ENCODE data around the gene TOR2A. TPM values are rescaled to one million over a fixed set of nuclear protein-coding genes. Genes with fewer than 3 reads are reported as not detected.

TOR2A gene
- total RNA-seq, 1 experiment from 2014 or later, result 14.4 TPM

- H3K27ac Mint-ChIP-seq, result no peak overlapping the region
- H3K9me3 Mint-ChIP-seq, result no peaks in the 10 kb centered on the region
- ChIA-PET CTCF (interaction anchor here (0.5 to 3.4 kb wide), 3 partner anchors 34 to 216 kb away, joined by 3 to 11 read pairs (median 3); partner anchors contain the start of genes ST6GALNAC4 and TOR2A), POLR2A (no interaction called here)
- no peaks in the 10 kb centered on the region for H3K36me3 Mint-ChIP-seq
- H3K27me3 Mint-ChIP-seq (ENCODE audit: low read depth), result peaks cover 4% of the 10 kb centered on the region
- TF ChIP-seq EMX1 (CRISPR knock-in tag; IDR thresholded peaks at IDR 0.05) (no peak), ZNF317 (CRISPR knock-in tag; IDR thresholded peaks at IDR 0.05; ENCODE audit: borderline replicate concordance, low read depth) (no peak)
- ATAC-seq (no peak), DNase-seq (ENCODE audit: low spot score) (no peak)
- H3K4me3 Mint-ChIP-seq, result no peak overlapping the region
- peaks cover 3% of the 10 kb centered on the region; the same call in 1 of the 2 replicates for H3K4me1 Mint-ChIP-seq
Measured at GRCh38 chr9:127700594-127701255, 34.4 kb downstream of the TOR2A start.

GRCh38 chr9:127700140-127700539, 35.0 kb downstream of the TOR2A start:
- TF ChIP-seq ATF3 (CRISPR knock-in tag; conservative IDR thresholded peaks at IDR 0.05) (no peak), E2F4 (CRISPR knock-in tag; IDR thresholded peaks at IDR 0.05; ENCODE audit: borderline replicate concordance, low read depth) (no peak), MYBL2 (CRISPR knock-in tag; IDR thresholded peaks at IDR 0.05) (no peak), E2F1 (CRISPR knock-in tag; IDR thresholded peaks at IDR 0.05) (no peak), ZNF416 (CRISPR knock-in tag; IDR thresholded peaks at IDR 0.05) (no peak), MLX (CRISPR knock-in tag; IDR thresholded peaks at IDR 0.05) (no peak), IRF2 (CRISPR knock-in tag; IDR thresholded peaks at IDR 0.05; ENCODE audit: borderline replicate concordance, low read depth) (no peak)
- TF ChIP-seq, protein P1, sequence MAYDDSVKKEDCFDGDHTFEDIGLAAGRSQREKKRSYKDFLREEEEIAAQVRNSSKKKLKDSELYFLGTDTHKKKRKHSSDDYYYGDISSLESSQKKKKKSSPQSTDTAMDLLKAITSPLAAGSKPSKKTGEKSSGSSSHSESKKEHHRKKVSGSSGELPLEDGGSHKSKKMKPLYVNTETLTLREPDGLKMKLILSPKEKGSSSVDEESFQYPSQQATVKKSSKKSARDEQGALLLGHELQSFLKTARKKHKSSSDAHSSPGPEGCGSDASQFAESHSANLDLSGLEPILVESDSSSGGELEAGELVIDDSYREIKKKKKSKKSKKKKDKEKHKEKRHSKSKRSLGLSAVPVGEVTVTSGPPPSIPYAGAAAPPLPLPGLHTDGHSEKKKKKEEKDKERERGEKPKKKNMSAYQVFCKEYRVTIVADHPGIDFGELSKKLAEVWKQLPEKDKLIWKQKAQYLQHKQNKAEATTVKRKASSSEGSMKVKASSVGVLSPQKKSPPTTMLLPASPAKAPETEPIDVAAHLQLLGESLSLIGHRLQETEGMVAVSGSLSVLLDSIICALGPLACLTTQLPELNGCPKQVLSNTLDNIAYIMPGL (CRISPR knock-in tag; IDR thresholded peaks at IDR 0.05), result no peak
- POLR2A ChIA-PET, result interaction anchor here (0.5 kb wide), 1 partner anchor 130 kb away, joined by 3 read pairs; no protein-coding TSS in a partner anchor
- ATAC-seq (no peak), DNase-seq (ENCODE audit: low spot score) (no peak)
- Mint-ChIP-seq H3K9me3 (no peaks in the 10 kb centered on the region), H3K27ac (no peak overlapping the region), H3K4me3 (no peak overlapping the region), H3K27me3 (ENCODE audit: low read depth) (peaks cover 4% of the 10 kb centered on the region), H3K36me3 (no peaks in the 10 kb centered on the region), H3K4me1 (0 out of 2 replicates have a peak, but pooled peaks cover 3% of the 10 kb centered on the region)
- CTCF ChIA-PET, result interaction anchor here (0.6 to 3.4 kb wide), 3 partner anchors 8 to 55 kb away, joined by 3 to 11 read pairs (median 4); partner anchors contain the start of gene TOR2A

GRCh38 chr9:127698985-127699670, 36.0 kb downstream of the TOR2A start:
- Mint-ChIP-seq H3K27ac (peak overlapping the region; percentile 92), H3K27me3 (ENCODE audit: low read depth) (peaks cover 4% of the 10 kb centered on the region), H3K9me3 (no peaks in the 10 kb centered on the region), H3K4me1 (0 out of 2 replicates have a peak, but pooled peaks cover 3% of the 10 kb centered on the region), H3K4me3 (peak overlapping the region; percentile 74), H3K36me3 (no peaks in the 10 kb centered on the region)
- ATAC-seq (peak; percentile 99), DNase-seq (ENCODE audit: low spot score) (peak; percentile 95)
- ChIA-PET POLR2A (no interaction called here), CTCF (interaction anchor here (1.0 to 3.4 kb wide), 2 partner anchors 9 to 36 kb away, joined by 3 to 11 read pairs; partner anchors contain the start of gene TOR2A)
- TF ChIP-seq USF2 (CRISPR knock-in tag; IDR thresholded peaks at IDR 0.05) (peak; percentile 59), CBFB (CRISPR knock-in tag; IDR thresholded peaks at IDR 0.05; ENCODE audit: low read depth) (no peak), CDX4 (CRISPR knock-in tag; IDR thresholded peaks at IDR 0.05; ENCODE audit: borderline replicate concordance) (no peak), USF1 (CRISPR knock-in tag; IDR thresholded peaks at IDR 0.05) (peak; percentile 73; the same call in 1 of the 2 replicates), CREM (CRISPR knock-in tag; IDR thresholded peaks at IDR 0.05) (peak; percentile 45; the same call in 1 of the 2 replicates)
- TF ChIP-seq, protein P2, sequence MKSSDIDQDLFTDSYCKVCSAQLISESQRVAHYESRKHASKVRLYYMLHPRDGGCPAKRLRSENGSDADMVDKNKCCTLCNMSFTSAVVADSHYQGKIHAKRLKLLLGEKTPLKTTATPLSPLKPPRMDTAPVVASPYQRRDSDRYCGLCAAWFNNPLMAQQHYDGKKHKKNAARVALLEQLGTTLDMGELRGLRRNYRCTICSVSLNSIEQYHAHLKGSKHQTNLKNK (CRISPR knock-in tag; IDR thresholded peaks at IDR 0.05), result no peak
